Measurements from ENCODE around the gene EMX1.

EMX1 gene

GRCh38 chr2:72983500-72984161 lies 66.3 kb downstream of the EMX1 start:
- no peak for DNase-seq

- no peak for DNase-seq
These were observed 66.9 kb downstream of the EMX1 start for GRCh38 chr2:72984172-72984671.
